Astrocyte (in vitro differentiated cells and primary cell): ENCODE data around the gene ANO4.

Experiments used
- CTCF ChIP-seq: IDR thresholded peaks from 2 replicates; pipeline ENCODE4 v1.5.1; 2011; ENCODE audit warnings: low read depth, mild to moderate bottlenecking, inconsistent platforms, low read length, moderate library complexity; ENCODE audit not compliant: insufficient read depth
- EZH2 ChIP-seq: IDR thresholded peaks from 2 replicates; pipeline ENCODE4 v1.6.1; 2012; ENCODE audit warnings: mild to moderate bottlenecking, low read length, inconsistent platforms; ENCODE audit not compliant: insufficient read depth

GRCh38 chr12:100840748-100841147 lies 46.2 kb downstream of the ANO4 start:
- no peak for TF ChIP-seq CTCF
- TF ChIP-seq EZH2 = no peak
